DOHH2 (cell line): ENCODE data around the gene MYPN.

Source experiments
- H3F3A ChIP-seq: fragments of 200-600 bp; sonication (generic), shearing (Covaris generic); 2 replicates; pipeline ENCODE4 v1.6.0; 2016; ENCODE audit warnings: antibody characterized with exemption, mild to moderate bottlenecking; ENCODE audit not compliant: control insufficient read depth, insufficient read depth
- H3K27ac ChIP-seq: fragments of 200-600 bp; sonication (generic); 2 replicates; pipeline ENCODE4 v1.5.1; 2014; ENCODE audit warnings: low read depth, mild to moderate bottlenecking, low read length, moderate library complexity
- H3K27me3 ChIP-seq: fragments of 200-600 bp; sonication (generic); 2 replicates; pipeline ENCODE4 v1.6.1; 2014; ENCODE audit warnings: mild to moderate bottlenecking, low read length, mixed read lengths; ENCODE audit not compliant: control insufficient read depth
- H3K36me3 ChIP-seq: fragments of 200-600 bp; sonication (generic); 2 replicates; pipeline ENCODE4 v1.6.1; 2014; ENCODE audit warnings: mild to moderate bottlenecking, low read length, moderate library complexity, mixed read lengths; ENCODE audit not compliant: control insufficient read depth
- H3K4me1 ChIP-seq: fragments of 200-600 bp; sonication (generic); 2 replicates; pipeline ENCODE4 v1.6.1; 2014; ENCODE audit warnings: mild to moderate bottlenecking, low read length, mixed read lengths; ENCODE audit not compliant: control insufficient read depth
- H3K4me2 ChIP-seq: fragments of 200-600 bp; sonication (generic); 2 replicates; pipeline ENCODE4 v1.6.0; 2014; ENCODE audit warnings: mild to moderate bottlenecking, low read length, moderate library complexity
- H3K4me3 ChIP-seq: fragments of 200-600 bp; sonication (generic); 2 replicates; pipeline ENCODE4 v1.5.1; 2014; ENCODE audit warnings: mild to moderate bottlenecking, low read length, mixed read lengths
- H3K79me2 ChIP-seq: fragments of 200-600 bp; sonication (generic); 2 replicates; pipeline ENCODE4 v1.6.1; 2014; ENCODE audit warnings: mild to moderate bottlenecking, low read length, mixed read lengths; ENCODE audit not compliant: control insufficient read depth
- H3K9me2 ChIP-seq: fragments of 200-600 bp; sonication (generic); replicated peaks from 2 replicates; pipeline ENCODE4 v1.6.1; 2014; ENCODE audit warnings: mild to moderate bottlenecking, low read length, mixed read lengths; ENCODE audit not compliant: control insufficient read depth
- H3K9me3 ChIP-seq: fragments of 200-600 bp; sonication (generic); 2 replicates; pipeline ENCODE4 v1.6.1; 2014; ENCODE audit warnings: antibody characterized with exemption, low read length, mixed read lengths; ENCODE audit not compliant: control insufficient read depth, insufficient read depth
- H4K20me1 ChIP-seq: fragments of 200-600 bp; sonication (generic); 2 replicates; pipeline ENCODE4 v1.6.0; 2014; ENCODE audit warnings: low read depth, mild to moderate bottlenecking, antibody characterized with exemption, low read length, moderate library complexity; ENCODE audit not compliant: control insufficient read depth, insufficient read depth
- EZH2phosphoT487 ChIP-seq: fragments of 200-600 bp; sonication (generic); IDR thresholded peaks from 2 replicates; pipeline ENCODE4 v1.6.1; 2017; ENCODE audit warnings: borderline replicate concordance, mild to moderate bottlenecking, antibody characterized with exemption, low read length, moderate library complexity, mixed read lengths
- TF ChIP-seq, protein P1 (sequence below): fragments of 200-600 bp; sonication (generic); IDR thresholded peaks from one replicate; pipeline ENCODE4 v1.5.1; 2014; ENCODE audit warnings: antibody characterized with exemption, mild to moderate bottlenecking, low read depth, low read length; ENCODE audit not compliant: poor library complexity, severe bottlenecking

The MYPN gene

DNA sequence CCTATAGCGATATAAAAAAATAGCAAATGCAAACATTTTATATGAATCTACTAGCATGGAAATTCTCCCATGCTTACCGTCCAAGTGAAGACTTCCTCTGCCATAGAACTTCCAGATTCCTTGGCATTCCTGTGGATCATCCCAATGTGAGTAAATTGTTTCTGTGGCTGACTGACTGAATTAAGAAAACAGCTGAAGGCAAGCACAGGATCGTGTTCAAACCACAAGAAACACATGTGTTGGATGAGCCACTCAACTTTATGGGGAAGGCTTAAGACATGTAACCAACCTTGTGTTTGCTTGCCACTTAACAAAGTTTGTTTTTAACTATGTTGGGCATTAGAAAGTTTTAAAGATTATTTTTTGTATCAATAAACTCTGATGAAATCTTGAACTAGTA lies 2.6 kb upstream of the MYPN start:
- Histone ChIP-seq H3K27me3 (no peaks in the 10 kb centered on the region), H3K36me3 (no peaks in the 10 kb centered on the region), H3K9me3 (no peaks in the 10 kb centered on the region), H3K4me2 (no peak overlapping the region), H3K27ac (no peak overlapping the region), H3F3A (0 out of 2 replicates have a peak, but pooled peaks cover under 1% of the 10 kb centered on the region), H4K20me1 (no peaks in the 10 kb centered on the region), H3K4me3 (no peak overlapping the region), H3K4me1 (no peaks in the 10 kb centered on the region), H3K79me2 (no peaks in the 10 kb centered on the region), H3K9me2 (no peaks in the 10 kb centered on the region)
- no peak for TF ChIP-seq EZH2phosphoT487
- TF ChIP-seq, protein P1, sequence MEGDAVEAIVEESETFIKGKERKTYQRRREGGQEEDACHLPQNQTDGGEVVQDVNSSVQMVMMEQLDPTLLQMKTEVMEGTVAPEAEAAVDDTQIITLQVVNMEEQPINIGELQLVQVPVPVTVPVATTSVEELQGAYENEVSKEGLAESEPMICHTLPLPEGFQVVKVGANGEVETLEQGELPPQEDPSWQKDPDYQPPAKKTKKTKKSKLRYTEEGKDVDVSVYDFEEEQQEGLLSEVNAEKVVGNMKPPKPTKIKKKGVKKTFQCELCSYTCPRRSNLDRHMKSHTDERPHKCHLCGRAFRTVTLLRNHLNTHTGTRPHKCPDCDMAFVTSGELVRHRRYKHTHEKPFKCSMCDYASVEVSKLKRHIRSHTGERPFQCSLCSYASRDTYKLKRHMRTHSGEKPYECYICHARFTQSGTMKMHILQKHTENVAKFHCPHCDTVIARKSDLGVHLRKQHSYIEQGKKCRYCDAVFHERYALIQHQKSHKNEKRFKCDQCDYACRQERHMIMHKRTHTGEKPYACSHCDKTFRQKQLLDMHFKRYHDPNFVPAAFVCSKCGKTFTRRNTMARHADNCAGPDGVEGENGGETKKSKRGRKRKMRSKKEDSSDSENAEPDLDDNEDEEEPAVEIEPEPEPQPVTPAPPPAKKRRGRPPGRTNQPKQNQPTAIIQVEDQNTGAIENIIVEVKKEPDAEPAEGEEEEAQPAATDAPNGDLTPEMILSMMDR = no peak

DNA sequence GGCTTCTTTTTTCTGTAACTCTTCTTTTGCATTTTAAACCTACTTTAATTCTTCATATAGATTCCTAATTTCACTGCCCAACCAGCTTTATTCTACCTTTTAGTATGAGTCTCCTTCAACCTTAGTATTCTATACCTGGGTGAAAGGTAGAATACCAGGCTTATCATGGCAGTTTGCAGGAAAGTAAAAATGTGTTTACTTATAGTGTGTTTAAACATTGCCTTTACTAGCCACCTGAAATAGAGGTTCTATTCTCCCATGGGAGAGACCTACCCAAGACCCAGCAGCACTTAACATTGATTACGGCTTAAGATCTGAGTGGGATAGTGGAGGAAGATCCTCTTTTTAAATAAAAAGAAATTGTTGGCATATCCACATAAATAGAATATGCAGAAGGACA lies 1.6 kb upstream of the MYPN start:
- no peaks in the 10 kb centered on the region for H3K9me3 ChIP-seq
- H3K36me3 ChIP-seq = no peaks in the 10 kb centered on the region
- TF ChIP-seq EZH2phosphoT487 = no peak
- TF ChIP-seq, protein P1 = no peak
- no peaks in the 10 kb centered on the region for H4K20me1 ChIP-seq
- no peaks in the 10 kb centered on the region for H3K79me2 ChIP-seq
- H3K27ac ChIP-seq = no peak overlapping the region
- H3K27me3 ChIP-seq = no peaks in the 10 kb centered on the region
- H3K4me1 ChIP-seq = no peaks in the 10 kb centered on the region
- H3K9me2 ChIP-seq = no peaks in the 10 kb centered on the region
- no peak overlapping the region for H3K4me3 ChIP-seq
- H3F3A ChIP-seq = no peaks in the 10 kb centered on the region
- no peak overlapping the region for H3K4me2 ChIP-seq

DNA sequence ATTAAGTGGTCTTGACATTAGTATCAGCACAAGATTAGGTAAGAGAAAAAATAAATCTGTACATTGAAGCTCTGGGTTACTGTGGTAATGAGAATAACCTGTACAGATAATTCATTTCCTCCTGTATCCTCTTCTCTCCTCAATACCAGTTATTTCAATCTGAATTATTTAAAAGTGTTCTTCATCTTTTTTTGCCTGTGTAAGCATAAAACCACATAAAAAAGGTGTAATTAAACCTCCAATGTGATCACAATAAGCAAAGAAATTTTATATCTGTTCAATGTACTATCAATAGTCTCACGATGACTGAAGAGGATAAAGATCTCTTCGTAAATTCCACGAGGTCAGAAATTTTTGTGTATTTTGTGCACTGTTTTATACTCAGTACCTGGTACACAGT lies 1.2 kb upstream of the MYPN start:
- Histone ChIP-seq H3K4me2 (no peak overlapping the region), H3F3A (no peaks in the 10 kb centered on the region), H3K9me3 (no peaks in the 10 kb centered on the region), H4K20me1 (no peaks in the 10 kb centered on the region), H3K27me3 (no peaks in the 10 kb centered on the region), H3K36me3 (no peaks in the 10 kb centered on the region), H3K4me1 (no peaks in the 10 kb centered on the region), H3K79me2 (no peaks in the 10 kb centered on the region), H3K4me3 (no peak overlapping the region), H3K9me2 (no peaks in the 10 kb centered on the region), H3K27ac (no peak overlapping the region)
- TF ChIP-seq EZH2phosphoT487 = no peak

DNA sequence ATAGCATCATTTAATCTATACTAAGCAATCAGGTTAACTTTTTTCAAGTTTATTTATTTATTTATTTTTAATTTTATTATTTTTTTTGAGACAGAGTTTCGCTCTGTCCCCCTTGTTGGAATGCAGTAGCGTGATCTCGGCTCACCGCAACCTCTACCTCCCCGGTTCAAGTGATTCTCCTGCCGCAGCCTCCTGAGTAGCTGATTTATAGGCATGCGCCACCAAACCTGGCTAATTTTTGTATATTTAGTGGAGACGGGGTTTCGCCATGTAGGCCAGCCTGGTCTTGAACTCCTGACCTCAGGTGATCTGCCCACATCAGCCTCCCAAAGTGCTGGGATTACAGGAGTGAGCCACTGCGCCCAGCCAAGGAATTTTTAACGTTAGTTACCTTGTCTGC lies 635 bp upstream of the MYPN start:
- TF ChIP-seq, protein P1 = no peak
- no peak for TF ChIP-seq EZH2phosphoT487
- H3K36me3 ChIP-seq = no peaks in the 10 kb centered on the region
- no peaks in the 10 kb centered on the region for H3K4me1 ChIP-seq
- no peaks in the 10 kb centered on the region for H4K20me1 ChIP-seq
- no peaks in the 10 kb centered on the region for H3K79me2 ChIP-seq
- no peaks in the 10 kb centered on the region for H3K9me3 ChIP-seq
- H3K27me3 ChIP-seq = no peaks in the 10 kb centered on the region
- H3K9me2 ChIP-seq = no peaks in the 10 kb centered on the region
- H3F3A ChIP-seq = no peaks in the 10 kb centered on the region
- H3K4me2 ChIP-seq = no peak overlapping the region
- H3K4me3 ChIP-seq = no peak overlapping the region
- no peak overlapping the region for H3K27ac ChIP-seq
